ENCODE results near the gene PPIH. TPM values are rescaled to one million over a fixed set of nuclear protein-coding genes. Genes with fewer than 3 reads are reported as not detected.
"Not testable (repeated sequence)": the region's sequence is repeated elsewhere in the genome, so short reads cannot be mapped to it uniquely, and the experiment has no call there.

Gene PPIH
- total RNA-seq, 1 donor from 2014 or later: 28.5 TPM

DNA sequence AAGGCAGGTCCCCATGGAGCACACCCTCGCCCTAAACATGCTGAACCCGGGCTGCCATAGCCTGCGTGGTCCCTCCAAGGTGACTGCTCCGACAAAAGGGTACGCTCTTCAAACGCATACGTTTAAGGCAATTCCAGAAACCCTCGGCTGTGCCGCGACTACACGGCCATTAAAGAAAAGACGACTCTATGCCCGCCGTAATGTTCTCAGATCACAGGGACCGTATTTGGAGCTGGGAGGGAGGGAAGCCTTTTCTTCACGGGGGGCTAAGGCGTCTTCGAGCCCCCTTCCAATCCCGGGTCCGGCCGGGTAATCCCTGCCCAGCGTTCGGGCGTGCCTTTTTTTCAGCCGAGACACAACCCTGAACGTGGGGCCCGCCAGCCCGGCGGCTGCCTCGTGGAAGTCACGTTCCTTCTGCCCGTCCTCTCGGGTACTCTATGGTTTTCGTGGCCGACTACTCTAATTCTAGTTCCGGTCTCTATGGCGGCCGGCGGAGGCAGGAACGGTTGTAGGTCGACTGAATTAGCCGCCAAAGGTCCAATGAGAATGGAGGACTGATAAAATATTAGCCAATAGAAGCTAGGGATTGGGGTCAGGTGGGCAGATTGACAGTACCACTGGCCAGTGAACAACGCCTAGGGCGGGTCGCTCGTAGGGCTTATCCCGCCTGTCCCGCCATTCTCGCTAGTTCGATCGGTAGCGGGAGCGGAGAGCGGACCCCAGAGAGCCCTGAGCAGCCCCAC, 23.7 kb downstream of the PPIH start, which contains the start of gene YBX1:
TSS of gene YBX1 (plus strand) at position 678 of the 743 bp plus-strand sequence. CDS start 148 bp downstream, outside the sequence.
- TF ChIP-seq EZH2 (IDR thresholded peaks at IDR 0.05; ENCODE audit: insufficient read depth, low read length): no peak
- TF ChIP-seq, protein P1, sequence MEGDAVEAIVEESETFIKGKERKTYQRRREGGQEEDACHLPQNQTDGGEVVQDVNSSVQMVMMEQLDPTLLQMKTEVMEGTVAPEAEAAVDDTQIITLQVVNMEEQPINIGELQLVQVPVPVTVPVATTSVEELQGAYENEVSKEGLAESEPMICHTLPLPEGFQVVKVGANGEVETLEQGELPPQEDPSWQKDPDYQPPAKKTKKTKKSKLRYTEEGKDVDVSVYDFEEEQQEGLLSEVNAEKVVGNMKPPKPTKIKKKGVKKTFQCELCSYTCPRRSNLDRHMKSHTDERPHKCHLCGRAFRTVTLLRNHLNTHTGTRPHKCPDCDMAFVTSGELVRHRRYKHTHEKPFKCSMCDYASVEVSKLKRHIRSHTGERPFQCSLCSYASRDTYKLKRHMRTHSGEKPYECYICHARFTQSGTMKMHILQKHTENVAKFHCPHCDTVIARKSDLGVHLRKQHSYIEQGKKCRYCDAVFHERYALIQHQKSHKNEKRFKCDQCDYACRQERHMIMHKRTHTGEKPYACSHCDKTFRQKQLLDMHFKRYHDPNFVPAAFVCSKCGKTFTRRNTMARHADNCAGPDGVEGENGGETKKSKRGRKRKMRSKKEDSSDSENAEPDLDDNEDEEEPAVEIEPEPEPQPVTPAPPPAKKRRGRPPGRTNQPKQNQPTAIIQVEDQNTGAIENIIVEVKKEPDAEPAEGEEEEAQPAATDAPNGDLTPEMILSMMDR (IDR thresholded peaks at IDR 0.05; ENCODE audit: insufficient read depth, low read depth, low read length): no peak
- H3K27me3 Mint-ChIP-seq (ENCODE audit: low read depth, unreplicated experiment): no peaks in the 10 kb centered on the region
- peaks cover 25% of the 10 kb centered on the region for H3K4me1 Mint-ChIP-seq (ENCODE audit: low read depth, unreplicated experiment)
- H2AFZ ChIP-seq (ENCODE audit: low read depth, low read length): peak within 1 kb of the TSS; percentile 74
- DNase-seq (ENCODE audit: low read depth) (peak; percentile 98), FAIRE-seq (no peak)
- H3K79me2 ChIP-seq (ENCODE audit: insufficient read depth, low read length): peaks cover 56% of the 10 kb centered on the region
- peak within 1 kb of the TSS; percentile 92 for H3K9ac ChIP-seq (ENCODE audit: low read length)
- peaks cover 6% of the 10 kb centered on the region for H3K36me3 Mint-ChIP-seq (ENCODE audit: low read depth, unreplicated experiment)
- peak within 1 kb of the TSS; percentile 93 for H3K4me2 ChIP-seq (ENCODE audit: low read length)
- H3K4me3 ChIP-seq (ENCODE audit: insufficient read depth, low read depth, low read length): peak within 1 kb of the TSS; percentile 90
- peak within 1 kb of the TSS; percentile 93 for H3K27ac Mint-ChIP-seq (ENCODE audit: unreplicated experiment)
- H3K9me3 Mint-ChIP-seq (ENCODE audit: unreplicated experiment): no peaks in the 10 kb centered on the region
- no peaks in the 10 kb centered on the region for H3K27me3 ChIP-seq (ENCODE audit: insufficient read depth, low read length)
- H3K4me1 ChIP-seq (ENCODE audit: insufficient read depth, low read length): peaks cover 21% of the 10 kb centered on the region
- peaks cover 39% of the 10 kb centered on the region for H4K20me1 ChIP-seq (ENCODE audit: insufficient read depth, low read length)
- peaks cover 9% of the 10 kb centered on the region for H3K36me3 ChIP-seq (ENCODE audit: insufficient read depth, low read length)
- peak within 1 kb of the TSS; percentile 77 for H3K27ac ChIP-seq (ENCODE audit: low read depth, low read length)
- H3K9me3 ChIP-seq (ENCODE audit: insufficient read depth, low read depth, low read length): no peaks in the 10 kb centered on the region
- peak within 1 kb of the TSS; percentile 94 for H3K4me3 Mint-ChIP-seq (ENCODE audit: unreplicated experiment)

DNA sequence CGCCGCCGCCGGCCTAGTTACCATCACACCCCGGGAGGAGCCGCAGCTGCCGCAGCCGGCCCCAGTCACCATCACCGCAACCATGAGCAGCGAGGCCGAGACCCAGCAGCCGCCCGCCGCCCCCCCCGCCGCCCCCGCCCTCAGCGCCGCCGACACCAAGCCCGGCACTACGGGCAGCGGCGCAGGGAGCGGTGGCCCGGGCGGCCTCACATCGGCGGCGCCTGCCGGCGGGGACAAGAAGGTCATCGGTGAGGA, 24.2 kb downstream of the PPIH start:
- peak overlapping the region; percentile 86 for H3K4me2 ChIP-seq (ENCODE audit: low read length)
- Mint-ChIP-seq H3K4me3 (ENCODE audit: unreplicated experiment) (peak overlapping the region; percentile 92), H3K4me1 (ENCODE audit: low read depth, unreplicated experiment) (peaks cover 26% of the 10 kb centered on the region), H3K27ac (ENCODE audit: unreplicated experiment) (peak overlapping the region; percentile 93)
- H3K27me3 ChIP-seq (ENCODE audit: insufficient read depth, low read length); H3K36me3 ChIP-seq (ENCODE audit: insufficient read depth, low read length); FAIRE-seq; H3K9me3 ChIP-seq (ENCODE audit: insufficient read depth, low read depth, low read length); DNase-seq (ENCODE audit: low read depth); H3K9me3 Mint-ChIP-seq (ENCODE audit: unreplicated experiment); H2AFZ ChIP-seq (ENCODE audit: low read depth, low read length); H3K27me3 Mint-ChIP-seq (ENCODE audit: low read depth, unreplicated experiment); H3K36me3 Mint-ChIP-seq (ENCODE audit: low read depth, unreplicated experiment): not testable (repeated sequence)
- H3K4me3 ChIP-seq (ENCODE audit: insufficient read depth, low read depth, low read length): peak overlapping the region; percentile 90
- H4K20me1 ChIP-seq (ENCODE audit: insufficient read depth, low read length): peaks cover 44% of the 10 kb centered on the region
- H3K9ac ChIP-seq (ENCODE audit: low read length): peak overlapping the region; percentile 92
- peak overlapping the region; percentile 66 for H3K27ac ChIP-seq (ENCODE audit: low read depth, low read length)
- H3K79me2 ChIP-seq (ENCODE audit: insufficient read depth, low read length): peaks cover 61% of the 10 kb centered on the region
- H3K4me1 ChIP-seq (ENCODE audit: insufficient read depth, low read length): peaks cover 21% of the 10 kb centered on the region

DNA sequence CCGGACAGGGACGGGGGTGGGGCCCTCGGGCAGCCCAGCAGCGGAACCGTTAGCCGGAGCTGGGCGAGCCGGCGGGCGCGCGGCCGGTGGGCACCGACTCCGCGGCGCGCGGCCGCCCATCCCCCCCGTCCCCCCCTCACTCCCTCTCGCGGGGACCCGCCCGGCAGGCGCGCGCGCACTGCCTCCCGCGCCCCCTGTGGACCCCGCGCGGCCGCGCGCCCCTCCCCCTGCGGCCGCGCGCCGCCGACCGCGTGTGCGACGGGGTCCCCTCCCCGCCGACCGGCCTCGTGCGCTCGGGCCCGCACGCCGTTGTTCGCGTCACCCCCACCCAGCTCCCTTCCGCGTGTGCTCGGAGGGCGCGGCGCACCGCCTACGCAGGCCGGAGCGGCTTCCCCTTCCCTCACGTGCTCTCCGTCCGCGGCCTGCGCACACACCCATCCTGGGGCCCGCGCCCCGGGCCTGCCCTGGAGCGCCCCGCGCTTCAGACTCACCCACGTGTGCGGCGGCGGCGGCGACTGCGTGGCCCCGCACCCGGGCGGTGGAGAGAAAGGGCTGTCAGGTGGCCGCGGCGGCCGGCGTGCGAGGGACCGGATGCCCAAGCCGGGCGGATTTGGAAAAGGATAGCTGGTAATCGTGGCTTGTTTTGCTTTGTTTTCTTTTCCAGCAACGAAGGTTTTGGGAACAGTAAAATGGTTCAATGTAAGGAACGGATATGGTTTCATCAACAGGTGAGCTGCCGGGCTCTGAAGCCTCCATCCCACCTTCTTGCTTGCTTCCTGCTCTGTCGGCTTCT, 24.7 kb downstream of the PPIH start:
- Mint-ChIP-seq H3K36me3 (ENCODE audit: low read depth, unreplicated experiment) (peaks cover 9% of the 10 kb centered on the region), H3K9me3 (ENCODE audit: unreplicated experiment) (no peaks in the 10 kb centered on the region), H3K27ac (ENCODE audit: unreplicated experiment) (peak overlapping the region; percentile 86), H3K4me3 (ENCODE audit: unreplicated experiment) (peak overlapping the region; percentile 94), H3K4me1 (ENCODE audit: low read depth, unreplicated experiment) (peaks cover 29% of the 10 kb centered on the region), H3K27me3 (ENCODE audit: low read depth, unreplicated experiment) (no peaks in the 10 kb centered on the region)
- Histone ChIP-seq H3K36me3 (ENCODE audit: insufficient read depth, low read length) (peaks cover 14% of the 10 kb centered on the region), H3K27ac (ENCODE audit: low read depth, low read length) (peak overlapping the region; percentile 66), H3K27me3 (ENCODE audit: insufficient read depth, low read length) (no peaks in the 10 kb centered on the region), H3K4me1 (ENCODE audit: insufficient read depth, low read length) (peaks cover 21% of the 10 kb centered on the region), H2AFZ (ENCODE audit: low read depth, low read length) (no peak overlapping the region), H3K4me3 (ENCODE audit: insufficient read depth, low read depth, low read length) (peak overlapping the region; percentile 90), H3K9ac (ENCODE audit: low read length) (peak overlapping the region; percentile 92), H3K79me2 (ENCODE audit: insufficient read depth, low read length) (peaks cover 66% of the 10 kb centered on the region), H4K20me1 (ENCODE audit: insufficient read depth, low read length) (peaks cover 50% of the 10 kb centered on the region), H3K4me2 (ENCODE audit: low read length) (peak overlapping the region; percentile 86), H3K9me3 (ENCODE audit: insufficient read depth, low read depth, low read length) (no peaks in the 10 kb centered on the region)
- FAIRE-seq: no peak
- TF ChIP-seq EZH2 (IDR thresholded peaks at IDR 0.05; ENCODE audit: insufficient read depth, low read length): no peak
- TF ChIP-seq, protein P1 (IDR thresholded peaks at IDR 0.05; ENCODE audit: insufficient read depth, low read depth, low read length): no peak
- DNase-seq (ENCODE audit: low read depth): peak; percentile 49
